Measurements from ENCODE around the gene TMOD1.

The TMOD1 gene

GRCh38 chr9:97635026-97635425 lies 133.6 kb downstream of the TMOD1 start:
- no peak for DNase-seq (ENCODE audit: low read depth)

GRCh38 chr9:97636903-97637302 lies 135.4 kb downstream of the TMOD1 start:
- DNase-seq (ENCODE audit: low read depth), result no peak

- DNase-seq (ENCODE audit: low read depth), result no peak
Measured at GRCh38 chr9:97638666-97639065, 137.2 kb downstream of the TMOD1 start.

GRCh38 chr9:97640325-97640724 lies 138.9 kb downstream of the TMOD1 start:
- DNase-seq (ENCODE audit: low read depth), result no peak

- DNase-seq (ENCODE audit: low read depth), result no peak
Measured at GRCh38 chr9:97645720-97646119, 144.3 kb downstream of the TMOD1 start.

- DNase-seq (ENCODE audit: low read depth), result no peak
Measured at GRCh38 chr9:97647996-97648395, 146.5 kb downstream of the TMOD1 start.

All from GM04503 (cell line).